ENCODE results near the gene TWIST1. TPM values are rescaled to one million over a fixed set of nuclear protein-coding genes. Genes with fewer than 3 reads are reported as not detected.

The TWIST1 gene
- polyA plus RNA-seq, 1 experiment, result 28.2 TPM

DNA sequence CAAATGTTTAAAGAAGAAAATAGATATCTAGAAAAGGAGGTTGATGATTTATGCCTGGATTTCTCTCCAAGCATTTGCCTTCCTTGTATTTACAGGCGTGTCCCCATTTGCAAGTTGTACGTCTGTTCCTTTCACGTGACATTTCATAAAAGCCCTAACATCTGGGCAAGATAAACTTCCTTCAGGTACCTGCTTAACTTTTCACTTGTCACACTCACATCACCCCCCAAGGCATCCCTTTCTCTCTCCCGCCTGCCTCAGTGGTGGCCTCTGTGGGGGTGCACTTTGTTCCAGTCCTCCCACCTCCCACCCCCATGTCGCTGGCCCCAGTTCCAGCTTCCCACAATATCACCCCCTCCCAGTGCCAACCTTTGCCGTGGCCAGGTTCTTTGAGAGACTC is 6.7 kb downstream of the TWIST1 start:
- DNase-seq (ENCODE audit: low read depth), result no peak
- TF ChIP-seq, protein P1, sequence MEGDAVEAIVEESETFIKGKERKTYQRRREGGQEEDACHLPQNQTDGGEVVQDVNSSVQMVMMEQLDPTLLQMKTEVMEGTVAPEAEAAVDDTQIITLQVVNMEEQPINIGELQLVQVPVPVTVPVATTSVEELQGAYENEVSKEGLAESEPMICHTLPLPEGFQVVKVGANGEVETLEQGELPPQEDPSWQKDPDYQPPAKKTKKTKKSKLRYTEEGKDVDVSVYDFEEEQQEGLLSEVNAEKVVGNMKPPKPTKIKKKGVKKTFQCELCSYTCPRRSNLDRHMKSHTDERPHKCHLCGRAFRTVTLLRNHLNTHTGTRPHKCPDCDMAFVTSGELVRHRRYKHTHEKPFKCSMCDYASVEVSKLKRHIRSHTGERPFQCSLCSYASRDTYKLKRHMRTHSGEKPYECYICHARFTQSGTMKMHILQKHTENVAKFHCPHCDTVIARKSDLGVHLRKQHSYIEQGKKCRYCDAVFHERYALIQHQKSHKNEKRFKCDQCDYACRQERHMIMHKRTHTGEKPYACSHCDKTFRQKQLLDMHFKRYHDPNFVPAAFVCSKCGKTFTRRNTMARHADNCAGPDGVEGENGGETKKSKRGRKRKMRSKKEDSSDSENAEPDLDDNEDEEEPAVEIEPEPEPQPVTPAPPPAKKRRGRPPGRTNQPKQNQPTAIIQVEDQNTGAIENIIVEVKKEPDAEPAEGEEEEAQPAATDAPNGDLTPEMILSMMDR (IDR thresholded peaks at IDR 0.05; ENCODE audit: insufficient read depth, low read depth, low read length), result no peak
- ChIA-PET CTCF (no interaction called here), POLR2A (interaction anchor here (0.6 kb wide), 1 partner anchor 11 kb away, joined by 4 read pairs; no protein-coding TSS in a partner anchor)
- Histone ChIP-seq H3K36me3 (ENCODE audit: control insufficient read depth, insufficient read depth, low read length) (no peaks in the 10 kb centered on the region), H3K4me3 (ENCODE audit: low read depth, low read length) (peak overlapping the region; percentile 18; the same call in 1 of the 2 replicates), H3K27me3 (ENCODE audit: control insufficient read depth, insufficient read depth, low read length) (no peaks in the 10 kb centered on the region)

DNA sequence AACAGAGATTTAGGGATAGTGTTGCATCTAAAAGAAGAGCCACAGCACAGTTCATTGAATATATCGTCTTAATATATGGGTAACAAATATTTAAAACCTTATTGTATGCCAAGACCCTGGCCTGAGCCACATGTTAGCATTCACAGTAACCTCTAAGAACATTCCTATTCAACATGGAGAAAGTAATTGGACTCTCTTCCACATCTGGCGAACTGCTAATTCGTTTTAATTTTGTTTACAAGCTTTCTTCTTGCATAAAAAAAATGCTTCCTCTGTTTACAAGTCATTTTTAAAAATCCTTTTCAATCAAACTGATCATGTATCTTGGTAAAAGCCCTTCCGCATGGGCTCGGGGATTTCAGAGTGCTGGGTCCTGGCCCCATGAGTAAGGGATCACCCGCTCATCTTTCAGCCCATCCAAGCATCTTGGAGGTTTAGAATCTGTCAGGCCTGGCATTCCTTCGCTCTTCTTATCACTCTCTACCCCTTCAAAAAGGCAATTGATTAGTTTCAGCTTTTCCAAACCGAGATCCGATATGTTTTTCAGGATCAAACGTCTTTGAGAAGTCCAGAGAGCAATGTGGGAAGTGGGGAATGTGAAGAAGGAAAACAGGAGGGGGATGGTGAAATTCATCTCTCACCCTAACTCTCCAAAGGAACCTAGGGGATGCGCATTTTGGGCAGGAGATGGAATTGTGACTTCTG is 7.3 kb downstream of the TWIST1 start:
- TF ChIP-seq, protein P1 (IDR thresholded peaks at IDR 0.05; ENCODE audit: insufficient read depth, low read depth, low read length), result no peak
- DNase-seq (ENCODE audit: low read depth), result no peak
- ChIA-PET CTCF (interaction anchor here (0.9 to 1.8 kb wide), 2 partner anchors 14 to 444 kb away, joined by 3 to 6 read pairs; no protein-coding TSS in a partner anchor), POLR2A (no interaction called here)
- no peaks in the 10 kb centered on the region for H3K27me3 ChIP-seq (ENCODE audit: control insufficient read depth, insufficient read depth, low read length)
- no peak overlapping the region for H3K4me3 ChIP-seq (ENCODE audit: low read depth, low read length)
- no peaks in the 10 kb centered on the region for H3K36me3 ChIP-seq (ENCODE audit: control insufficient read depth, insufficient read depth, low read length)

DNA sequence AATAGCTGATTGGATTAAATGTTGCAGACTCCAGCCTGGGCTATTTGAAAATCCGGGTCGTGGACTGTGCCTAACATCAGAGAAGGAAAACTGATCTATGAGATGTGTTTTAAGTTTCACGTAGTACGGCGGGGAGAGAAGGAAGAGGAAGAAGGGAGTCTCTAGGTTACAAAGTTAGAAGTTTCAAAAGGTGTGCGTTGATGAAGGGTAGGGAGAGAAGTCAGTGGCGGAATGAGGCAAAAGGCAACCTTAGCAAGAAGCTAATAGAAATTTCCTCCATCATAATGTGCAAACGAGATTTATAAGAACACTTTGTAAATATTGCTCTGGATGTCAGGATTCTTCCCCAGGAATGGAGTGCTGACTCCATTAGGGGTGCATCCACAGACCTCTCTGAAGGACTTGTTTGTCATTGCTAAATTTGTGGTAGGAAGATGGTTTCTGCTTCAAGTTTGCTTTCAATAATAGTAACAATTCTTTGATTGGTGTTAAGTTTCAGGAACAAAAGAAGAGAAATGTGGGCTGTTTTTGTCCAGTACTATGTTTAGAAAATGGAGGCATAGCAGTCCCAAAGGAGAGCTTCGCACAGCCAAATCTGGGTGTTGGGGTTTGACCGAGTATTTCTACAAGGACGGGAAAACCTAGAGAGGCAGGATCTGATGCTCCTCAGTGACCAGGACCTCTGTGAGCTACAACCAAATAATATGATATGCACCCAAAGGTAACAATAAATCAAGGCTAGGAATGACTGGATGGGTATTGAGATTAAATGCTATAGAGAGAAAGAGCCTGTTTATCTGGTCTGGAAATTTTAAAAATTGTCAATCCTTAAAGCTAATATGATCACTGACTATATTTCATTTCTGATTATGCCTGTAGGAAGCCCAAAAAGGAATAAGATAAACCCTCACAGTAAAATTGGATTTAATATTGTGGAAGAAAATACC is 8.2 kb downstream of the TWIST1 start:
- ChIA-PET POLR2A (interaction anchor here (0.6 kb wide), 1 partner anchor 9 kb away, joined by 16 read pairs; no protein-coding TSS in a partner anchor), CTCF (interaction anchor here (0.9 to 1.8 kb wide), 4 partner anchors 13 to 443 kb away, joined by 3 to 6 read pairs (median 3); no protein-coding TSS in a partner anchor)
- Histone ChIP-seq H3K4me3 (ENCODE audit: low read depth, low read length) (peak overlapping the region; percentile 3; the same call in 1 of the 2 replicates), H3K27me3 (ENCODE audit: control insufficient read depth, insufficient read depth, low read length) (no peaks in the 10 kb centered on the region), H3K36me3 (ENCODE audit: control insufficient read depth, insufficient read depth, low read length) (no peaks in the 10 kb centered on the region)
- DNase-seq (ENCODE audit: low read depth), result no peak
- TF ChIP-seq, protein P1 (IDR thresholded peaks at IDR 0.05; ENCODE audit: insufficient read depth, low read depth, low read length), result no peak

DNA sequence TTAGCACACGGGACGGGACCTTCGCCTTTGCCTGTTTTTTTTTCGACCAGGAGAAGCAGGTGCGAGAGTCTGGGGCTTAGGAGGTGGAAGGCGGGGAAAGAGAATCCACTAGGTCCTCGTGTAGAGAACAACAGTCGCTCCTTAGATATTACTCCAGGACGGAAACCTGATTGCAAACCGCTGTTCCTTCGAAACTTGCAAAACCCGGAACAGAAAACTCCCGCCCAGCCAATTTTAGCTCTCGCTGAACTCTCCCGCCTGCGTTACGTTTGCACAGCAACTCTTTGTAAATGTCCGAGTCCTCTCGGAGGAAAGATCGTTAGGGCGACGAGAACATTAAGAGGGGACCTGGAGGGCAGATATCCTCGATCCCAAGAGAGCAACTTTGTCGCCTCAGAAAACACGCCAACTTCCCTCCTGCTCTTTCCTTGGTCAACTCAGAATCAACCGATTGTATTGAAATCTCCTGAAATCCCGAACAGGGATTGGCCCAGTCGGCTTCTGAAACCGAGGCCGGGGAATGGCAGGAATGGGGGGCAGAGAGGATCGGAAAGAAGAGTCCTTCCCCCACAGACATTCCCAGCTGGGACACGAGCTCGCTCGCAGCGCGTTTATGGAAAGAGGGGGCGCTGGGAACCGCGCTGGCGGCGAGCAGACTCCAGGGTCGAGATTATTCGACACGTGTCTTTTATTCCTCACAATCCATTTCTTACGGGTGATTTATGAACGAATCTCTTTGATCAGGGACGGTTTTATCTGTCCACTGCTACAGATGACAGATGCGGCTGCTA is 9.9 kb downstream of the TWIST1 start:
- H3K27me3 ChIP-seq (ENCODE audit: control insufficient read depth, insufficient read depth, low read length), result no peaks in the 10 kb centered on the region
- peak overlapping the region; percentile 48 for H3K4me3 ChIP-seq (ENCODE audit: low read depth, low read length)
- TF ChIP-seq, protein P1 (IDR thresholded peaks at IDR 0.05; ENCODE audit: insufficient read depth, low read depth, low read length), result no peak
- ChIA-PET POLR2A (interaction anchor here (0.9 kb wide), 1 partner anchor 10 kb away, joined by 3 read pairs; the partner anchor contains the start of gene TWIST1), CTCF (interaction anchor here (0.7 to 1.6 kb wide), 4 partner anchors 10 to 753 kb away, joined by 3 to 4 read pairs (median 3); partner anchors contain the start of gene TWIST1)
- no peak for DNase-seq (ENCODE audit: low read depth)
- H3K36me3 ChIP-seq (ENCODE audit: control insufficient read depth, insufficient read depth, low read length), result no peaks in the 10 kb centered on the region
